ACC112 (cell line): ENCODE results near the gene SLC5A1.
"Not testable (repeated sequence)": the region's sequence is repeated elsewhere in the genome, so short reads cannot be mapped to it uniquely, and the experiment has no call there.

Experiments used
- H2AFZ ChIP-seq: fragments of 200-600 bp; sonication (generic); one replicate; pipeline ENCODE4 v1.6.0; 2017; ENCODE audit warnings: antibody characterized with exemption, low read length; ENCODE audit not compliant: unreplicated experiment
- H3K27ac ChIP-seq: fragments of 200-600 bp; sonication (generic); 2 replicates; pipeline ENCODE4 v1.5.1; 2014; ENCODE audit warnings: low read depth, mild to moderate bottlenecking, antibody characterized with exemption, low read length, moderate library complexity
- H3K27me3 ChIP-seq: fragments of 200-600 bp; sonication (generic); 2 replicates; pipeline ENCODE4 v1.6.1; 2014; ENCODE audit warnings: mild to moderate bottlenecking, antibody characterized with exemption, low read length, moderate library complexity, mixed read lengths; ENCODE audit not compliant: insufficient read depth
- H3K36me3 ChIP-seq: fragments of 200-600 bp; sonication (generic); 2 replicates; pipeline ENCODE4 v1.6.1; 2016; ENCODE audit warnings: mild to moderate bottlenecking, antibody characterized with exemption, low read length, moderate library complexity, mixed read lengths; ENCODE audit not compliant: insufficient read depth
- H3K4me1 ChIP-seq: fragments of 200-600 bp; sonication (generic); one replicate; pipeline ENCODE4 v1.6.1; 2016; ENCODE audit warnings: low read length, mixed read lengths; ENCODE audit not compliant: insufficient read depth, unreplicated experiment, control insufficient read depth
- H3K4me3 ChIP-seq: fragments of 200-600 bp; sonication (generic); 2 replicates; pipeline ENCODE4 v1.5.1; 2014; ENCODE audit warnings: mild to moderate bottlenecking, low read depth, low read length
- H3K79me2 ChIP-seq: fragments of 200-600 bp; sonication (generic); one replicate; pipeline ENCODE4 v1.6.0; 2016; ENCODE audit warnings: low read length; ENCODE audit not compliant: control insufficient read depth, unreplicated experiment, insufficient read depth

Gene SLC5A1

DNA sequence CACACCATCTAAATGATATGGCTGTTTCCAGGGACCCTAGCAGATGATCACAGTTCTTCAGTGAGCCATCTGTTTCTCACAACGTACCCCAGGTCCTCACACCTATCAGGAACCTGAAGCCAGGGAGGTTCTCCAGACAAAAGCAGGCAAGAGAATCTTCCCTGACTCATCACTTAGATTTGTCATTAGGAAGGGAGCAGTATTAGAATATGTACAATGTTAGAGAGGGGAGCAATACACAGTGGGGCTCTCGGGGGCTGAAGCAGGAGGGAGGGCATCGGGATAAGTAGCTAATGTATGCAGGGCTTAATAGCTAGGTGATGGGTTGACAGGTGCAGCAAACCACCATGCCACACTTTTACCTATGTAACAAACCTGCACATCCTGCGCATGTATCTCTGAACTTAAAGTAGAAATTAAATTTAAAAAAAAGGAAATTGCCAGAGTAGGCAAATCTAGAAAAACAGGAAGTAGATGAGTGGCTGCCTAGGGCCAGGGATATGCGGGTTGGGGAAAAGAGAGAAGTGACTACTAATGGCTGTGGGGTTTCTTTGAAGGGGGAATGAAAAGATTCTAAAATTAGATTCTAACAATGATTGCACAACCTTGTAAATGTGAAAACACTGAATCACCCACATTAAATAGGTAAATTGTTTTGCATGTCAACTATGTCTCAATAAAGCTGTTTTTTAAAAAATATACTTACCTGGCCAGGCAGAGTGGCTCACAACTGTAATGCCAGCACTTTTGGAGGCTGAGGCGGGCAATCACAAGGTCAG is 101.6 kb downstream of the SLC5A1 start:
- no peaks in the 10 kb centered on the region for H3K4me1 ChIP-seq
- no peak overlapping the region for H3K4me3 ChIP-seq
- no peak overlapping the region for H3K27ac ChIP-seq

DNA sequence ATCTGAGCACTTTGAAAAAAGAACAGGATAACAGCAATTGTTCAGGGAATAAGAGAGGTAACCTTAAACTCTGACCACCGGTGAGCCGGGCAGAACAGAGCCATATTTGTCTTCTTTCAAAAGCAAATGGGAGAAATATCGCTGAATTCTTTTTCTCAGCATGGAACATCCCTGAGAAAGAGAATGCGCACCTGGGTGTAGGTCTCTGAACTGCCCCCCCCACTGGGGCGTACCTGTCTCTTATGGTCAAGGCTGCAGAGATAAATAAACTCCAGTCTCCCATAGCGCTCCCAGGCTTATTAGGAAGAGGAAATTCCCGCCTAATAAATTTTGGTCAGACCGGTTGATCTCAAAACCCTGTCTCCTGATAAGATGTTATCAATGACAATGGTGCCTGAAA is 104.1 kb downstream of the SLC5A1 start:
- not testable (repeated sequence) for H3K27me3 ChIP-seq, H2AFZ ChIP-seq, H3K27ac ChIP-seq, H3K79me2 ChIP-seq, H3K4me1 ChIP-seq, H3K4me3 ChIP-seq, H3K36me3 ChIP-seq

More for the DNA sequence above, 101.6 kb downstream of the SLC5A1 start:
- Histone ChIP-seq H3K36me3 (no peaks in the 10 kb centered on the region), H3K27me3 (no peaks in the 10 kb centered on the region), H2AFZ (no peak overlapping the region), H3K79me2 (no peaks in the 10 kb centered on the region)

GRCh38 chr22:32148372-32148771 is 105.3 kb downstream of the SLC5A1 start:
- not testable (repeated sequence) for H3K79me2 ChIP-seq, H2AFZ ChIP-seq, H3K27me3 ChIP-seq, H3K4me1 ChIP-seq, H3K4me3 ChIP-seq, H3K27ac ChIP-seq, H3K36me3 ChIP-seq

GRCh38 chr22:32150647-32151046 is 107.6 kb downstream of the SLC5A1 start:
- not testable (repeated sequence) for H3K27me3 ChIP-seq, H3K4me1 ChIP-seq, H3K79me2 ChIP-seq, H3K4me3 ChIP-seq, H3K36me3 ChIP-seq, H3K27ac ChIP-seq, H2AFZ ChIP-seq

- H3K4me3 ChIP-seq, H2AFZ ChIP-seq, H3K27me3 ChIP-seq, H3K79me2 ChIP-seq, H3K27ac ChIP-seq, H3K36me3 ChIP-seq, H3K4me1 ChIP-seq: not testable (repeated sequence)
Measured at GRCh38 chr22:32151641-32152040, 108.6 kb downstream of the SLC5A1 start.

DNA sequence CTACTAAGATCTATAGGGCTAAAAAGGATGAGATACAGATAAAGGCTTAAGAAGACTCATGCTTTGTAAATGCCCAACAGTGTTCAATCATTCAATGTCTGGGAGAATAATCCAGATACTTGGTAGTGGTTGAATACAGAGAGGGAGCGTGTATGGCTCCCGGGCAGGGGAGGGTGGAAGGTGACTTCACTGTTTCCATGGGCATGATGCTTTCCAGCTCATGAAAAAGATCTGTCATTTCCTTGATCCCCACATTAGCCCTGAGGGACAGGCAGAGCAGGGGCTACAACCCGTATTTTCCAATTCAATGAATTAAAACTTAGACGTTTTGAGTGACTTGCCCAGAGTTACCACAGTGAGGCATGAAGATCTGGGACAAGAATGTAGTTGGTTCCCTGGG is 111.7 kb downstream of the SLC5A1 start:
- H3K4me1 ChIP-seq, H3K27ac ChIP-seq, H2AFZ ChIP-seq, H3K4me3 ChIP-seq, H3K79me2 ChIP-seq, H3K36me3 ChIP-seq: not testable (repeated sequence)
- H3K27me3 ChIP-seq, result peaks cover 16% of the 10 kb centered on the region; the same call in 1 of the 2 replicates

GRCh38 chr22:32157632-32158031 is 114.6 kb downstream of the SLC5A1 start:
- not testable (repeated sequence) for H3K4me1 ChIP-seq, H2AFZ ChIP-seq, H3K36me3 ChIP-seq, H3K27ac ChIP-seq, H3K4me3 ChIP-seq, H3K79me2 ChIP-seq
- H3K27me3 ChIP-seq, result peaks cover 22% of the 10 kb centered on the region

- no peak within 1 kb of the TSS for H2AFZ ChIP-seq
- H3K27me3 ChIP-seq, result peaks cover 27% of the 10 kb centered on the region
- no peaks in the 10 kb centered on the region for H3K79me2 ChIP-seq
- no peak within 1 kb of the TSS for H3K27ac ChIP-seq
- no peak within 1 kb of the TSS for H3K4me3 ChIP-seq
- H3K36me3 ChIP-seq, result no peaks in the 10 kb centered on the region
- no peaks in the 10 kb centered on the region for H3K4me1 ChIP-seq
Measured at GRCh38 chr22:32158712-32159533, 115.9 kb downstream of the SLC5A1 start, which contains the start of gene C22orf42. C22orf42 (minus strand) TSS chr22:32159303; CDS start chr22:32159215, 88 bp downstream.

- H3K27me3 ChIP-seq, result peaks cover 32% of the 10 kb centered on the region
- H3K4me3 ChIP-seq, H3K27ac ChIP-seq, H3K4me1 ChIP-seq, H3K36me3 ChIP-seq, H2AFZ ChIP-seq, H3K79me2 ChIP-seq: not testable (repeated sequence)
Measured at GRCh38 chr22:32160411-32160810, 117.3 kb downstream of the SLC5A1 start.
